GM19025 (cell line): ENCODE results near the gene CDC37.
"Not testable (repeated sequence)": the region's sequence is repeated elsewhere in the genome, so short reads cannot be mapped to it uniquely, and the experiment has no call there.

Experiments
- ATAC-seq: cut with Tn5 transposase; IDR thresholded peaks from one replicate; pipeline ENCODE4 v1.9.1; 2021; ENCODE audit warnings: mild to moderate bottlenecking, low read depth, moderate library complexity; ENCODE audit not compliant: unreplicated experiment

The CDC37 gene

DNA sequence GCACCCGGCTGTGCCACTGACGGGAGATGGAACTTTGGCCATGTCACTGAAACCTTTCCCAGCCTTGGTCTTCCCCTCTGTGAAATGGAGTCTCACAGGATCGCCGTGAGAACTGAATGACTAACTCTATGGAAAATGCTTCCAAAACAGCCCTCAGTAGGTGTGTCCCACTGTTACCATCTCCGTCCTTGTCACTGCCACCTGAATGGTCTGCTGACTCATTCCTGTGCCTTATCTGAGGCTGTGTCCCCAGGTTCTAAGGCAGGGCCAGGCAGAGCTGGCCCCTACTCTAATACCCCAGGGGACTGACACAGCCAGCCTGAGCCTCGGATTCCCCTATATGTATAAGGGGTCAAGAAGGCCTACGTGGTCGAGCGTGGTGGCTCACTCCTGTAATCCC lies 4.5 kb downstream of the CDC37 start:
- ATAC-seq: no peak

GRCh38 chr19:10395917-10396316 lies 7.4 kb downstream of the CDC37 start:
- ATAC-seq: no peak

DNA sequence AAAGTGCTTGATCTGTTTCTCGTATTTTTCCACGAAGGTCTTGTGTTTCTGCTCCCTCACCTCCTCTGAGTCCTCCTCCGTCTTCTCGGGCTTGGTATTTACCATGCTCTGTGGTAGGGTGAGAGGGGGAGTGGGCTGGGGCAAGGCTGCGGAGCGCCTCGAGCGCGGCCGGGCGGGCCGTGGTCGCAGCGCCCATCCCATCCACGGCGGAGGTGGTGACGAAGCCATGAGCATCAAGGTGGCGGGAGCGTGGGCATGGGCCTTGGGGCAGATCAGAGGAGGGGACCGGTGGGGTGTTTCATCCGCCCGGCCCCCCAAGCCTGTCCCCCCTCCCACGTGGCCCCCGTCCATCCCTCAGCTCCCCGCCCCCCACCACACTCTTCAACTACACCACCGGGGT lies 7.9 kb downstream of the CDC37 start:
- no peak for ATAC-seq

GRCh38 chr19:10395003-10395402 lies 8.3 kb downstream of the CDC37 start:
- ATAC-seq: no peak

GRCh38 chr19:10393137-10393536 lies 10.2 kb downstream of the CDC37 start:
- no peak for ATAC-seq

- no peak for ATAC-seq
Measured at GRCh38 chr19:10392120-10392519, 11.2 kb downstream of the CDC37 start.

GRCh38 chr19:10390652-10391286 lies 12.6 kb downstream of the CDC37 start:
- no peak for ATAC-seq

DNA sequence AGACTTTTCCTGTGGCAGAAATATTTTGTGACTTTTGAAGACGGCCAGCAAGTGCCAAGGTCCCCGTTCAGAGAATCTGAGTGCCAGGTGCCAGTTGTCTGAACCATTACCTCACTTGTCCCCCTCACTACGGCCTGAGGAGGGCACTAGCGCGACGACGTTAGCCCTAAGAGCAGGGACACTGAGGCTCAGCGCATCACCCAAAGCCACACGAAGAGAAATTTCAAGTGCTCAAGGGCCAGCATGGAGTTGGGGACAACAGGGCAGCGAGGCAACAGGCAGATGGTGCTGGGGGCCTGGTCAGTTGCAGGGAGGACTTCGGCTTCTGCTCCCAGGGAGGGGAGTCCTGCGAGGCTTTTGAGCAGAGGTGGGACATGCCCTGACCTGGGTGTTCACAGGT lies 13.5 kb downstream of the CDC37 start:
- no peak for ATAC-seq

- no peak for ATAC-seq
Measured at GRCh38 chr19:10388957-10389356, 14.4 kb downstream of the CDC37 start.

DNA sequence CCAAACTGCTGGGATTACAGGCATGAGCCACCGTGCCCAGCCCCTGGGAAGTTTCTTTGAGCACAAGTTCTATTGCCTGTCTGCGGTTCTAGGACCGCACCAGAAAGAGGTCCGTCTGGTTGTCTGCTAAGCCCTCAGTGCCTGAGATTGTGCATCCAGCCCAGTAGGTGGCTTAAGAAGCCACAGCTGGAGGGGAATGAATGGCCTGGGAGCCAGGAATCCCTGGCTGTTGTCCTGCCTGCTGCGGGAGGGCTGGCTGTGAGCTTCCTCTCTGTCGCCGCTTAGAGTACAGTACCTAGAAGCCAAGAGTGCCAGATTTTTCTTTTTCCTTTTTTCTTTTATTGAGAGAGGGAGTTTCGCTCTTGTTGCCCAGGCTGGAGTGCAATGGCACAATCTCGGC lies 18.8 kb downstream of the CDC37 start:
- ATAC-seq: no peak

GRCh38 chr19:10383223-10383499 lies 20.2 kb downstream of the CDC37 start:
- not testable (repeated sequence) for ATAC-seq

DNA sequence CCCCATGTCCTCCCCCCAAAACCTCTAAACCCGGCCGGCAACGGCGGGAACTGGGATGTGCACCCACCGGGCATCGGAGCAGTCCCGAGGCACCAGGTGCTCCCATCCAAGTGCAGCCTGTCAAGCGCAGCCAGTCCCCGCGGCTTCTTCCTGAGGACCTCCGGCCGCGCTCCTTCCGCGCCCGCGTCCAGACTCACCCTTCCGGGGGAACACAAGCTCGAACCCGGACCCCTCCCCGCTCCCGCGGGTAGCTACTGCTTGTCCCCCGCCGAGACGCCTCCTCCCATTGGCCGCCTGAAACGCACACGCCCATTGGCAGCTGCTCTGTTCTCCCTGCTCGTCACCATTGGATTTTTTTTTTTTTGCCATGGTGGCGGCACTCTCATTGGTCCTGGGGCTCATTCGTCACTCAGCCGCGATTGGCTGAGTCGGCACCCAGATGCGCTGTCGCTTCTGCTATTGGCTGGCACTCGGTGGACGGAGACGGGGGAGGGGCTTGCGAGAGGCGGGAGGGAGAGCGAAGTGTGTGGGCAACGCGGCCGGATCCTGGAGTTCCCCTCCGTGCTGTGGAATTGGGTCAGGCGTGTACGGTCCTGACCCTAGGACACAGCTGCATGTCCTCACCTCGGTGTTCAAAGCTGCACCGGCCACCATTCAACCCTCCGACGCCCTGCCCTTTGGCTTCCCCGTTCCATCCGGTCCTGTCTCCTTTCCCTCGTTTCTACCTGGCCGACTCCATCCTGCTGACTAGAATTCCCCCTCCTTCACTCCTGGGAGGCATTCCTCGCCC lies 22.8 kb downstream of the CDC37 start, which contains the start of gene TYK2:
Gene TYK2 (minus strand): TSS at position 260 of the 790 bp plus-strand sequence. CDS start 2,166 bp downstream, outside the sequence.
- peak; percentile 92 for ATAC-seq

DNA sequence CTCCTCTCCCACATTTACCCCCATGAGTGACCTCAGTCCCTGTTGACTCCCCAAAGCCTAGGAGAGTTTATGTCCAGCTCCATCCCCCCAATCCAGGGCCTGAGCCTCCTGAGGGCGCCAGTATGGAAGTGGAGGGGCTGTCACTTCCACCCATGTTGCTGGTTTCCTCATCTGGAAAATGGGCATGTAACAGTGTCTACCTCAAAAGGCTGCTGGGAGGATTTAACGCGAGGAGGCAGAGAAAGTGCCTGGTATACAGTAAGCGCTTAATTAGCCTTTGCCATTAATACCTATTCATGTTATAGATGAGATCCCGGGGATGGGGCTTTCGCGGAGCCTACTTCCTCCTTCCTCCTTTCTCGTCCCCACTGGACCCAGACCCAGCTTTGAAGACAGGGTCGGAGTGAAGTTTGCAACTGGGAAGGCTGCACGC lies 23.4 kb downstream of the CDC37 start:
- ATAC-seq: no peak

- ATAC-seq: no peak
Measured at GRCh38 chr19:10378124-10378523, 25.2 kb downstream of the CDC37 start.

DNA sequence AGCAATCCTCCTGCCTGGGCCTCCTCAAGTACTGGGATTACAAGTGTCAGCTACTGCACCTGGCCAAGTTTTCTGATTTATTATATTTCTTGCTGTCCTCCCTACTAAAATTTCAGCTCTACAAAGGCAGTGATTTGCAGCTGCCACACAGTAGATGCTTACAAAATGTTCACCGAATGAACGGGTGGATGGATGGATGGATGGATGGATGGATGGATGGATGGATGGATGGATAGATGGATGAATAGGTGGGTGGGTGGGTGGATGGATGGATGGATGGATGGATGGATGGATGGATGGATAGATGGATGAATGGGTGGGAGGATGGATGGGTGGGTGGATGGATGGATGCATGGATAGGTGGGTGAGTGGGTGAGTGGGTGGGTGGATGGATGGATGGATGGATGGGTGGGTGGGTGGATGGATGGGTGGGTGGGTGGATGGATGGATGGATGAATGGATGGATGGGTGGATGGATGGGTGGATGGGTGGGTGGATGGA lies 26.2 kb downstream of the CDC37 start:
- not testable (repeated sequence) for ATAC-seq

DNA sequence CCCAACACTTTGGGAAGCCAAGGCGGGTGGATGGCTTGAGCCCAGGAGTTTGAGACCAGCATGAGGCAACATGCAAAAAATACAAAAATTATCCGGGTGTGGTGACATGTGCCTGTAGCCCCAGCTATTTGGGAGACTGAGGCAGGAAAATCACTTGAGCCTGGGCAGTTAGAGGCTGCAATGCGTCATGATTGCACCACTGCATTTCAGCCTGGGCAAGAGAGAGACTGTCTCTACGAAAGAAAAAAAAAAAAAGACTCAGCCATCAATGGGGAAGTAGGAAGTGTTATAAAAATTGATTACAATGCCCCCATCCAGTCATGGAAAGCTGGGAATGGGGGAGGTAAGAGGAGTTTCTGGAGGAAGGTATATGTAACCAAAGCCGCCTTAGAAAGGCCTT lies 28.4 kb downstream of the CDC37 start:
- ATAC-seq: no peak

DNA sequence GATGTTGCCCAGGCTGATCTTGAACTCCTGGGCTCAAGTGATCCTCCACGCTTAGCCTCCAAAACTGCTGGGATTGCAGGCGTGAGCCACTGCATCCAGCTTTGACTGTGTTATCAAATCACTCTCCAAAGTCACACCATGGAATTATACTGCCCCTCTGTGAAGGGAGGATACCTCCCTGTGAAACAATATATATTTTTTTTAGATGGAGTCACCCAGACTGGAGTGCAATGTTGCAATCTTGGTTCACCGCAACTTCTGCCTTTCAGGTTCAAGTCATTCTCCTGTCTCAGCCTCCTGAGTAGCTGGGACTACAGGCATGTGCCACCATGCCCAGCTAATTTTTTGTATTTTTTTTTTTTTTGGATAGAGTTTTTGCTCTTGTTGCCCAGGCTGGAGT lies 30.7 kb downstream of the CDC37 start:
- ATAC-seq: no peak

GRCh38 chr19:10368101-10368803 lies 35.1 kb downstream of the CDC37 start:
- ATAC-seq: no peak

DNA sequence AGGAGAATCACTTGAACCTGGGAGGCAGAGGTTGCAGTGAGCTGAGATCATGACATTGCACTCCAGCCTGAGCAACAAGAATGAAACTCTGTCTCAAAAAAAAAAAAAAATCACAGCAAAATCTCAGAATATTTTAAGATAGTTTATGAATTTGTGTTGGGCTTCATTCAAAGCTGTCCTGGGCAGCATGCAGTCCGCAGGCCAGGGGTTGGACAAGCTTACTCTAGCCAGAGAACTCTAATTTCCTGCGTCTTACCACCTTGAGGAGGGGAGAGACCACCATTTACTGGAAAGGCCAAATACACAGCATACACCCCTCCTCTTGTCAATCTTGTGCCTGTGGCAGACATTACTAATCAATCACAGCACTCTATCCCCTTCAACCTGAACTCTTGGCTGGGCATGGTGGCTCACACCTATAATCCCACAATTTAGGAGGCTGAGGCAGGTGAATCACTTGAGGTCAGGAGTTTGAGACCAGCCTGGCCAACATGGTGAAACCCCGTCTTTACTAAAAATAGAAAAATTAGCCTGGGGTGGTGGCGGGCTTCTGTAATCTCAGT lies 36.3 kb downstream of the CDC37 start:
- ATAC-seq: not testable (repeated sequence)

DNA sequence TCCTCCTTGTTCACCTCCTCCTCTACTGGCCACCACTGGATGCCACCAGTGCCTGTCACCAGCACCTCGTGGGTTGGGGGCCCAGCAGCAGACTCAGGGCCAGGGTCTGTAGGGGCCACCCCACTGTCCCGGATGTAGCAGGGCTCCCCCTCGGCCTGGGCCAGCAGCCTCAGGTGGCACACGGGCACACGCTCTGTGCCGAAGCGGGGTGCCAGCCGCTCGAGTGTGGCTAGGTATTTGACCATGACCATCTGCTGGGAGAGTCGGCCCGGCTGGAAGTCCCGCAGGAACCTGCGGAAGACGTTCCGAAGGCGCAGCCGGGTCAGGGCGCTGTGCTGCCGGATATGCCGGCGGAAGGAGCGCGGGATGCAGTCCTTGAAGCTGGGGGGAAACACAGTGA lies 37.8 kb downstream of the CDC37 start:
- ATAC-seq: no peak

DNA sequence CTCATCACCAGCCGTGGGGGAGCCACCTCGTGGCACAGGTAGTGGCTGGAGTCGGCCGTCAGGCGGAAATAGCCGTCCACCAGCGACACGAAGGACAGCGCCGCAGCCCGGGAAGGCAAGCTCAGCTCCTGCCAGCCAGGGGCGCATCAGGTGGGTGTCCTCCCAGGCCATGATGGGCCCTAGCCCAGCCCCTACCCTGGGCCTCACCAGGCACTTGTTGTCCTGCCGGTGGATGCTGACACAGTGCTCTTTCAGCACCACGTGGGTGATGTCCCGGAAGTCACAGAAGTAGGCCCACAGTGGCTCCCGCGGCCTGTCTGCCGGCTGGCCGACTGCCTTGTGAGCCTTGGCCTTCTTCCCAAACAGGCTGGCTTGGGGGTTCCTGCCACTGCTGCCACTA lies 38.7 kb downstream of the CDC37 start:
- no peak for ATAC-seq
